HL-60/S4 (cell line): ENCODE results near the gene RABEP1.
"Not testable (repeated sequence)": the region's sequence is repeated elsewhere in the genome, so short reads cannot be mapped to it uniquely, and the experiment has no call there.

Experiments used
- in situ Hi-C: fragments of 300-500 bp; cut with MboI; formaldehyde crosslinking; loops from 2 replicates; pipeline ENCODE4 v1.14.3; 2022; ENCODE audit warnings: low sequenced_read_pairs

RABEP1 gene, protein sequence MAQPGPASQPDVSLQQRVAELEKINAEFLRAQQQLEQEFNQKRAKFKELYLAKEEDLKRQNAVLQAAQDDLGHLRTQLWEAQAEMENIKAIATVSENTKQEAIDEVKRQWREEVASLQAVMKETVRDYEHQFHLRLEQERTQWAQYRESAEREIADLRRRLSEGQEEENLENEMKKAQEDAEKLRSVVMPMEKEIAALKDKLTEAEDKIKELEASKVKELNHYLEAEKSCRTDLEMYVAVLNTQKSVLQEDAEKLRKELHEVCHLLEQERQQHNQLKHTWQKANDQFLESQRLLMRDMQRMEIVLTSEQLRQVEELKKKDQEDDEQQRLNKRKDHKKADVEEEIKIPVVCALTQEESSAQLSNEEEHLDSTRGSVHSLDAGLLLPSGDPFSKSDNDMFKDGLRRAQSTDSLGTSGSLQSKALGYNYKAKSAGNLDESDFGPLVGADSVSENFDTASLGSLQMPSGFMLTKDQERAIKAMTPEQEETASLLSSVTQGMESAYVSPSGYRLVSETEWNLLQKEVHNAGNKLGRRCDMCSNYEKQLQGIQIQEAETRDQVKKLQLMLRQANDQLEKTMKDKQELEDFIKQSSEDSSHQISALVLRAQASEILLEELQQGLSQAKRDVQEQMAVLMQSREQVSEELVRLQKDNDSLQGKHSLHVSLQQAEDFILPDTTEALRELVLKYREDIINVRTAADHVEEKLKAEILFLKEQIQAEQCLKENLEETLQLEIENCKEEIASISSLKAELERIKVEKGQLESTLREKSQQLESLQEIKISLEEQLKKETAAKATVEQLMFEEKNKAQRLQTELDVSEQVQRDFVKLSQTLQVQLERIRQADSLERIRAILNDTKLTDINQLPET

DNA sequence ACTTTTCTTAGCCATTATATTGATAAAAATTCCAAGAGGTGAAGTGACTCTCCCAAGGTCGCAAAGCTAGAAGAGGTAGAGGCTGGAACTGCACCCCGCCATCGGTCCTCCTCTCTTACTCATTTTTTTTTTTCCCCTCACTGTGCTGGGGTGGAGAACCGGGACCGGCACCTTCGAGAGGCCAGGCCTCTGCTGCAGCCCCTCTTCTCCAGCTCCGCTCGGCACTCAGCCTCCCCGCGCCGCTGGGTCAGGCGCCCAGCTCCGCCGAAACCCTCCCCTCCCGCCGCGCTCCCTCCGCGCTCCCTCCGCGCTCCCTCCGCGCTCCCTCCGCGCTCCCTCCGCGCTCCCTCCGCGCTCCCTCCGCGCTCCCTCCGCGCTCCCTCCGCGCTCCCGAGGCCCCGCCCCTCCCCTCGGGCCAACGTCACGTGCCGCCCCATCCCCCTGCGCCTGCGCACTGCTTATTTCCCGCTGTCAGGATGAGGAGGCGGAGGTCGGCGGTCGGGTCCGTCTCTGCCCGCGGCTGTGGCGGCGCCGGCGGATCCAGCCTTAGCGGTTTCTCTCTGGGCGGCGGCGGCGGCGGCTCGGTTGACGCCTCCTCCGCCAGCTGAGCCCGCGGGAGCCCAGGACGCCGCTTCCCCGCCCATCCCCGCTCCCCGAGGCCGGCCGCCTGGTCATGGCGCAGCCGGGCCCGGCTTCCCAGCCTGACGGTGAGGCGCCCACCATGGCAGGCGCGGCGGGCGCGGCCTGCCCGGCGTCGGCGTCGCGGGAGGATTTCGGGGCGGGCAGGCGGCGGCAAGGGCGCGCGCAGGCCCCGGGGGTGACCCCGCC is at the start of gene RABEP1:
TSS of gene RABEP1 (plus strand) at position 471 of the 828 bp plus-strand sequence. CDS start at position 674, 203 bp downstream.
- in situ Hi-C loops = no loop called here

DNA sequence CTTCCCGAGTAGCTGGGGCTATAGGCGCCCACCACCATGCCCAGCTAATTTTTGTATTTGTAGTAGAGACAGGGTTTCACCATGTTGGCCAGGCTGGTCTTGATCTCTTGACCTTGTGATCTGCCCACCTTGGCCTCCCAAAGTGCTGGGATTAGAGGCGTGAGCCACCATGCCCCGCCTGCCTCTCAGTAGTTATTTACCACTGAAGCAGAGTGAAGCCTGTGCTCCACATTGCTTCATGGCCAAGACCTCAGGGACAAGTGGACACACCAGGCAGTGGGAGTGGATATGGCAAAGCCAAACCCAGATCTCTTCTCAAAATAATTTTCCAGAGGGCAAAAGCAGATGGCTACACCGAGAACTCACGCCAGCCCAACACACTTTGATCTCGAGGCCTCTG is 48.6 kb upstream of the RABEP1 start:
- in situ Hi-C loops = not testable (repeated sequence)

DNA sequence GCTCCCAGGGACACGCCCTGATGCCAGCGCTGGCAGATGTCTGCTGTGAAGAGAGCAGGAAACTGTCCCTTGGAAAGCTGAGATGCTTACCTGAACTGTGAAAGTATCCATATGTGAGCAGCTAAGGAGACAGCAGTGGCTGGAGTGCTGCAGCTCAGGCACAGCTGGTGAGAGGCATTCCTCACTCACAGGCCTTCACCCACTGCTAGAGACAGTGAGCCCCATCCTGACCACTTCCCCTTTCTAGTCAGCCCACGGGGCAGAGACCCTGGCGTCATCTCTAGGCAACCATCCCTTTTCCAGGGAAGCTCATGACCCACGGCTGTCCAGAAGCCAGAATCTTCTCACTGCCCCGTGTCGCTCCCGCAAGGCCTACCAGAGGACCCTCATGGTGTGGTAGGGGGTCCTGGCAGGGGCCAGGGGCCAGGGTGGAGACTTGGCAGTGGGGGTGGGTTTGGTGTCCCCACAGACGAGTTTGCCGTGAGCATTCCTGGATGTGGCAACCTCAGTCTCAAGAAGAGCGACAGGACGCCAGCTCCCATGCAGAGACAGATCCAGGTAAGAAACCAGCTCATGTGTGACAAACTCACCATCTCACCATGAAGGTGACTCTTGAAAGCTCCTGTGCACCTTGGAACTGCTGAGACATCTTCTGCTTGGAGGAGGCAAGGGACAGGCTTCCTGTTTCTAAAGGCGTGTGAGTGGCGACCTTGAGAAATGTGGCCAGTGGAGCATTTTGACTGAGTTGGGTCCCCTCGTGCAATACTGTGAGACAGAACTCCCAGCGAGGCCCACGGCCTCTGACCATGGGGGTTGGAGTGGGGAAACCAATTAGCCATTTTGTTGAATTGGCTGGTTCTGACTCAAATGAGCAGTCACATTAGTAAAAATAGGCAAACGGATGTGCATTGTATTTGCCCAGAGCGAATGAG is 47.2 kb upstream of the RABEP1 start, which contains the start of gene SCIMP:
TSS of gene SCIMP (minus strand) at position 216 of the 932 bp plus-strand sequence. CDS start at position 111, 105 bp downstream.
- in situ Hi-C loops = no loop called here

DNA sequence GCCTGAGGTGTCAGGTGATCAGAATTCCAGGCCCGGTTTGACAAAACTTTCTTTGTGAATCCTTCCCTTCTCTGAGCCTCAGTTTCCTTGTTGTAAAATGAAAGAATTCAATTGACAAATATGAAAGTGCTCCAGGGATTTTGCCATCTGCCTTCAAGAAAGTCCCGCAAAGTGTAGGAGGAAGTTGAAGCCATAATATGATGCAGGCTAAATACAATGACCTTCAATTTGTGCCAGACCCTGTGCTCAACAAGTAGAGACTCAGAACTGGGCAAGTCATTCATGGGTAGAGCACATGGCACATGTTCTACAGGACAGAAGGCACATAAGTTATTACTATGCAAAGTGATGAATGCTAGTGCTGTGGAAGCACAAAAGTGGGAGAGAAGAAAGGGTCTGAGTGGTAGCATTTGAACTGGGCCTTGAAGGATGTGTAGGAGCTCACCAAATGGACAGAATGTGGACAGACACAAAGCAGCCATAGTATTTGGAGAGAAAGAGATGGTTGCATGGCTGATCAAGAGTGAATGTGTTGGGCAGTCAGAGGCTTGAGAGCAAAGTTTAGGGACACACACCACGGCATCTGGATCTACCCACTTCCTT is 45.0 kb upstream of the RABEP1 start:
- in situ Hi-C loops = no loop called here

DNA sequence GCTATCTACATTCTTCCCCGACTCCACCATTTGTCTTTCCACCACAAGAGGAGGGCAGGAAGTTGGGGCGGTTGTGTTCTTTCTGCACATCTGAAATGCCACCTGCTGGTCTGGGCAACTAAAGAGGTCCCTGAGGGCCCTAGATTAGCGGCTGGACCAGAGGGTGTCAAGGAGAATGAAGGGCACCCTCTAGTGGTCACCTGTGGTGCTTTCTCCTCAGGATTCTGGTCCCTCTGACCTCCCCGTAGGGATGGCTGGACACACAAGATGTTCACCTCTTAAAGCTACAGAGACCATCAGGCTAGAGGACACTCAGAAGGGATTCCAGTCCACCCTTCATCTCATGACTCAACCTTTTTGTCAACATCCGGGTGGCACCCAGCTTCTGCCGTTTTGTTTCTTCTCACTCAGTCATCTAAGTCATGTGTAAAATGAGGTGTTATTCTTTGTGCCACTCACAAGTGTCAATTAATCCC is 44.5 kb upstream of the RABEP1 start:
- in situ Hi-C loops = no loop called here

DNA sequence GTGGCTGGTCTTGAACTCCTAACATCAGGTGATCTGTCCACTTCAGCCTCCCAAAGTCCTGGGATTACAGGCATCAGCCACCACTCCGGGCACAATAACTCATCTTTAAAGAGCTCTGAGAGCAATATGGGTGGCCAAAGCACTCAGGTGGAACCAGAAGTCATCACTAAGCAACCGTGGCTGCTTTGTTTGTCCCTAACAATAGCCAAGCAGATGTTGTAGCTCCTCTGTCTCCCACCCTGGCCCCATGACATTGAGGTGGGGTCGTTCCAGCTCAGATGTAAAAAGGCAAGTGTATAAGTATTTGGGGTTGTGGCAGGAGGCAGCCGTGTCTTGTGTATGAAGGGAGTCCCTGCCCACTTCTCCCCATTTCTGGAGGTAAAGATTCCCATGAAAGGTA is 43.8 kb upstream of the RABEP1 start:
- in situ Hi-C loops = no loop called here

DNA sequence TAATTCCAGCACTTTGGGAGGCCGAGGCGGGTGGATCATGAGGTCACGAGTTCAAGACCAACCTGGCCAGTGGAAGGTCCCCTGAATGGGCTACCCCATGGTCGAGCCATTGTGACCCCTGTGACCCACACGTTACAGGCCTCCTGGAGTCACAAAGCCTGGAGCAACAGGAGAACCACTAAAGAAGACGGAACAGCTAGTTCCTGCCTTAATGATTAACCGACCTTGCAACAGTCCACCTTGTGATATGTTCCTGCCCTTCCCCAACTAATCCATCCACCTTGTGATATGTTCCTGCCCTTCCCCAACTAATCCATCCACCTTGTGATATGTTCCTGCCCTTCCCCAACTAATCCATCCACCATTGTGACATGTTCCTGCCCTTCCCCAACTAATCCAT is 42.3 kb upstream of the RABEP1 start:
- in situ Hi-C loops = not testable (repeated sequence)

DNA sequence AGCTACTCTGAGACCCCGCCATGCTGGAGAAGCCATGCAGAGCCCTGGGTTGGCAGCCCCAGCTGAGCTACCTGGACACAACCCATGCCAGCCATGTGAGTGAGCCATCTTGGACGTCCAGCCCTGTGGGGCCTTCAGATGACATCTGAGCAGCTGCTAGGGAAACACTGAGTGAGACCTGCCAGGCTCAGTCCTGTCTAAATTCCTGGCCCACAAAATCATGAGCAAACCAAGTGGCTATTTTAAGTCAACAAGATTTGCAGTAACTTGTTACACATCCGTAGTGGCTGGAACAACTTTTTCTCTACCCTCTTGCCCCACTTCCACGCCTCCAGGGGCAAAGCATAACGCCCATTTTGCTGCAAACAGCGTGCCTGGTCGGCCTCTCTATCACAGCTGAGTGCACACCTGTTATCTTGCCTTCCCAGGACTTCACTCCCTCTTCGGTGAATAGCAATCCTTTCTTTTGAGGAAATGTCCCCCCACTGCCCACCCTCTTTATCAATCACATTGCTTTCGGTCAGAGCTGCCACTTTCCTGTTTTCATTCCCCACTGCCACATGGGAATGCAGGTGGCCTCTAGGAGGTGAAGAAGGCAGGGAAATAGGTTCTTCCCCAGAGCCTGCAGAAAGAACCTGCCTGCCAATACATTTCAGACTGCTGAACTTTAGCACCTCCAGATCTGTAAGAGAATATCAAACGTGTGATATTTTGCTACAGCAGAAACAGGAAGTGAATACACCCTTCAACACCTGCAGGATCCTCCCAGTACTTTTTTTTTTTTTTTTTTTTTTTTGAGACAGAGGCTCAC is 40.0 kb upstream of the RABEP1 start:
- in situ Hi-C loops = no loop called here

DNA sequence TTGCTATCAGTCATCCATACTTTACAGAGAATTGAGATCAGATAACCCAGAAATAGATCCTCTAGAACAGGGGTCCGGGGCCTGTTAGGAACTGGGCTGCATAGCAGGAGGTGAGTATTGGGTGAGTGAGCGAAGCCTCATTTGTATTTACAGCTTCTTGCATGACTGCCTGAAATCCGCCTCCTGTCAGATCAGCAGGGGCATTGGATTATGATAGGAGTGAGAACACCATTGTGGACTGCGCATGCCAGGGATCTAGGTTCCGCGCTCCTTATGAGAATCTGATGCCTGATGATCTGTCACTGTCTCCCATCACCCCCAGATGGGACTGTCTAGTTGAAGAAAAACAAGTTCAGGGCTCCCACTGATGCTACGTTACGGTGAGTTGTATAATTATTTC is 34.5 kb upstream of the RABEP1 start:
- in situ Hi-C loops = no loop called here

DNA sequence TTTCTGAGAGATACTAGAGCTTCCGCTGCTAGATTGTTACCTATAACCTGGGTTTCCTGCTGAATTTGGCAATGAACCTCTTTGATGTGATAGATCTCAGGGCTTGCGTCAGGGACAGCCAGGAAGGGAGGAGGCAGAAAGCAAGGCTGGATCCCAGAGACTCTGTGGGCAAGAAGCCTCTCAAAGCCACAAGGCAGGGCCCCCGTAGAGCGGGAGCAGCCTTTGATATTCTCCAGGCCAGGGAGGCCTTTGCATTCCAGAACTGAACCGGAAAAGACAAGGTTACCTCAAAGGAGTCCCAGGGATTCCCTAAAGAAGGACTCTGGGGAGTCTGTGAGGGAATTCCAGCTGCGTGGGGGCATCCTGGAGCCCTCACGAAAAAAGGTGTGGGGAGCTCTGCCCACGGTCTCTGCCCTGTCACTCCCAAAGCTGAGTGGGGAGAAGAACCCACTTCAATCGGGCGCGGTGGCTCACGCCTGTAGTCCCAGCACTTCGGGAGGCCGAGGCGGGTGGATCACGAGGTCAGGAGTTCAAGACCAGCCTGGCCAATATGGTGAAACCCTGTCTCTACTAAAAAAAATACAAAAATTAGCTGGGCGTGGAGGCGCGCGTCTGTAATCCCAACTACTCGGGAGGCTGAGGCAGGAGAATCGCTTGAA is 33.1 kb upstream of the RABEP1 start:
- in situ Hi-C loops = no loop called here

DNA sequence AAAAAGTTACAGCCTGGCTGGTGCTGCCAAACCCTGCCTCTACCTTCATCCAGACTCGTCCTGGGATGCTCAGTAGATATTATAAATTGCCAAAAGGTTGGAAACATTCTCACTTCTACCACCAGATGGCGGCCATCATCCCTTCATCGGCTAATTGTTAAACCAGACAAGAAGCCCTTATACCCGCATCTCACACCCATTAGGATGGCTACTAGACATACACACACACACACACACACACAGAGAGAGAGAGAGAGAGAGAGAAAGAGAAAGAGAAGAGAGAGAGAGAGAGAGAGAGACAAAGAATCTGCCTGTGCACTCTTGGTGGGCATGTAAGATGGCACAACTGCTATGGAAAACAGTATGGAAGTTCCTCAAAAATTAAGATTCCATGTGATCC is 32.5 kb upstream of the RABEP1 start:
- in situ Hi-C loops = no loop called here

DNA sequence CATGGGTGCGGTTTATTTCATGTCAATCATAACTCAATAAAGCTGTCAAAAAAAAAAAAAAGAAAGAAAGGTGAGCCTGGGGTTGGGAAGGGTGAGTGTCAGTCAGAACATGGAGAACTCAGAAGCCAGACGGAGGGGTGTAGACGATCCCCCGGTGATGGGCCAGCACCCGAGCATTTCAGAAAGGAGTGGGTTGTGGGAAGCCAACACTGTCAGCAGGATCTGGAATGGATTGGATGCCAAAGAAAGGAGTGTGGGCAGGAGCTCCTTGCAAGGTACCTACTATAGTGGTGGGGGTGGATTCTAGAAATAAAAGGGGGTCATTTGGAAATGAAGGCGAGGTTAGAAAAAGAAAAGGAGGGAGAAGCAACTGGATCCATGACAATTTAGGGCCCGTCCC is 27.7 kb upstream of the RABEP1 start:
- in situ Hi-C loops = no loop called here

DNA sequence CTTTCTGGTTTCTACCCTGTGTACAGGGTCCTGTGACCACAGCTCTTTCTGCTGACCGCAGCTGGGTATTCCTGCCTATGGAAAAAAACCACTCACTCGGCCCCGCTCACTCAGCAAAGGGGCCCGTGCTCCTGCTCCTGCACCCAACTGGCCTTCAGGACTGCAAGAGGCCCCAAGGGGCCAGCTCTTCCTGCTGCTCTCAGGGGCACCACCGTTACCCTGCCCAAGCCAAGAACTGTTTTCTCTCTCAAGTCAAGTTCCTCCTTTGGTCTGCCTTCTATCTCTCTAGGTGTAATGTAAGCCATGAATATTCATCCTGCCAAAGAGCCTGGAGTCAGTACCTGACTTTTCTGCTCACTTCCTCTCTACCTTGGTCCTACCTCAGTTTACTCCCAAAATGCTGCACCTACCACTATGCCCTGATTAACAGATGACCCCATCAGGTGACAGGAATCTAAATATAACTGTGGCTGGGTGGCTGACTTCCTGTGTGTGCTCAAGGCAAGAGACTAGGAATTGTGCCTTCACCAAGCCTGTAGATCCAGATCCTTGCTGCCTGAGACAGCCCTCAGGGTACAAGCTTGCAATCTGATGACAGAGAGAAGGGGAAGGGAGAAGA is 27.1 kb upstream of the RABEP1 start:
- in situ Hi-C loops = no loop called here

DNA sequence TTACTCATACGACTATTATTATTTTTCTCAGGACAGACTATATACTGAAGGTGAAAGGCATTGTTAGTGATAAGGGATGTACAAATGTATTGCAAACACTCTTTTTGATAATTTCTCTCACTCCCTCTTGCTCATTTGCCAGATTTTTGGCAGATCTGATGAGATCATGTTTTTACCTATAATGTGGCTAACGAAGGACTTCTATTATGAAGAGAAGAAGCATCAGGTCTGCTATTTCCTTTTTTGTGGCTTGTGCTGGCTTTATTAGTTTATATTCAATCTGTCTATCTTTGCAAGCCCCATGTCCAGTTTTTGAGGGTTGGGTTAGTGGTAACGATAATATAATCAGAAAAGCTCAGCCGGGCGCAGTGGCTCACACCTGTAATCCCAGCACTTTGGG is 25.0 kb upstream of the RABEP1 start:
- in situ Hi-C loops = no loop called here

DNA sequence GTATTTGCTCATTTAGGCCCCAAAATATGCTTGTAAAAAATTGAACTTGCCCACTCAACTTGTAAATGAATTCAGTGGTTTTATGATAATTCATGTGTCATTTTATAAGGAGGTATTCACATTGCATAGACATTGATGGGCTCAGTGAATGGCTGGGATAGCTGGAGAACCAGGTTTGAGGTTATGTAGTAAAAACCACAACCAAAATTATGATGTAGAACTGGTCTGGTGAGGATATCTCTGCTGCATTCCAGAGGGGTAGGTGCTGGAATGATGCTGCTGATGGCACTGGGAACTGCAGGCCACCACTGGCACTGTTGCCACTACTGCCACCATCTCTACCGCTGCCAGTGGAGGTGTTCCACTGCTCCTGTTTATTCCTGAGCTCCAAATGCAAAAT is 21.5 kb upstream of the RABEP1 start:
- in situ Hi-C loops = no loop called here

DNA sequence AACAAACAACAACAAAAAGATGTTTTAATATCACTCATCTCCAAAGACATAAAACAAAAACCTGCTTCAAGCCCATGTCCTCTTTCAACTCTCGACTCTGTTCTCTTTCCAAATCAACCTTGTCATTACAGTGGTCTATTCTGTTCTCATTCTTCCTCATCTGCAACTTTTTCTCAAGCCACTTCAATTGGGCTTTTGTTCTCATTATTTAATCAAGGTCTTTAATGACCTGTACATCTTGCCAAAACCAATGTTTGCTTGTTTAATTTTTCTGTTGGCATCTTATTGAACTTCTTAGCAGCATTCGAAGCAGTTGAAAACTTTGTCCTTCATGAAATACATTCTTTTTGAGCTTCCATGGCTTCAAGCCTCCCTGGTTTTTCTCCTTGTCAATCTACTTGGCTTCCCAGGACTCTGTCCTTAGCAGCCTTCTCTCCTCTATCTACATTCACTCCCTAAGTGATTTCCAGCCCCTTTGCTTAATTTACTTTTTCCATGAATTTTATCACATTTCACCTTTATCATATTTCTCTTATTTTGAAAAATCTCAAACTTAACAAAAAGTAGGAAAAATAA is 19.6 kb upstream of the RABEP1 start:
- in situ Hi-C loops = no loop called here

DNA sequence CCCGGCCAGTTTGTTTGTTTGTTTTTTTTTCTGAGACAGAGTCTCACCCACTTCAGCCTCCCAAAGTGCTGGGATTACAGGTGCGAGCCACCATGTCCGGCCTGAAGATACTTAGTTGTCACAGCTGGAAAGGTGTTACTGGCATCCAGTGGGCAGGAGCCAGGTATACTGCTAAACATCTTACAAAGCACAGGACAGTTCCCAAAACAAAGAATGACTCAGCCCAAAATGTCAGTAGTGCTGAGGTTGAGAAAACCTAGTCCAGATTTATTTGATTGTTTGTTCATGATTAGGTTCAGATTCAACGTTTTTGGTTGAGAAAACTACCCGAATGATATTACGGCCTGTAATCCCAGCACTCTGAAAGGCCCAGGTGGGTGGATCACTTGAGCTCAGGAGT is 18.6 kb upstream of the RABEP1 start:
- in situ Hi-C loops = no loop called here
